Spleen (tissue), 11 donors: Measurements from ENCODE around the gene DRAP1. TPM values are rescaled to one million over a fixed set of nuclear protein-coding genes. Genes with fewer than 3 reads are reported as not detected.
A peak's percentile ranks its signal among the peaks of the same experiment; 100 is the strongest.

Experiments used
- DNase-seq: peaks from one replicate; pipeline ENCODE4 v3.0.0-alpha.2; 2020
- H3K27ac ChIP-seq, 8 donors: fragments of 200-600 bp; sonication (generic) in 7 of 8; 1 replicate in 4 of 8; 2 replicates in 4 of 8; pipeline versions ENCODE4 v1.5.0 to v1.8.0; 2016 to 2021; ENCODE audit warnings: inconsistent platforms in 4 of 8, mild to moderate bottlenecking in 4 of 8, moderate library complexity in 1 of 8
- H3K27me3 ChIP-seq, 7 donors: fragments of 200-600 bp; sonication (generic) in 6 of 7; replicated peaks in 1 of 7; 1 replicate in 4 of 7; 2 replicates in 3 of 7; pipeline versions ENCODE4 v1.5.0 to v1.8.0; 2016 to 2021; ENCODE audit warnings: inconsistent platforms in 3 of 7, mild to moderate bottlenecking in 1 of 7
- H3K36me3 ChIP-seq, 6 donors: fragments of 200-600 bp; sonication (generic) in 5 of 6; 1 replicate in 4 of 6; 2 replicates in 2 of 6; pipeline versions ENCODE4 v1.5.0 to v1.8.0; 2016 to 2021; ENCODE audit warnings: inconsistent platforms in 2 of 6
- H3K4me1 ChIP-seq, 6 donors: fragments of 200-600 bp; sonication (generic) in 5 of 6; 1 replicate in 3 of 6; 2 replicates in 3 of 6; pipeline versions ENCODE4 v1.5.0 to v1.8.0; 2016 to 2021; ENCODE audit warnings: inconsistent platforms in 3 of 6
- H3K4me3 ChIP-seq, 8 donors: fragments of 200-600 bp; sonication (generic) in 7 of 8; 1 replicate in 4 of 8; 2 replicates in 4 of 8; pipeline versions ENCODE4 v1.5.0 to v1.8.0; 2016 to 2021; ENCODE audit warnings: inconsistent platforms in 4 of 8, mild to moderate bottlenecking in 4 of 8, moderate library complexity in 2 of 8
- H3K9me3 ChIP-seq, 8 donors: fragments of 200-600 bp; sonication (generic) in 7 of 8; 1 replicate in 4 of 8; 2 replicates in 4 of 8; pipeline versions ENCODE4 v1.5.0 to v1.8.0; 2016 to 2021; ENCODE audit warnings: inconsistent platforms in 4 of 8
- POLR2A ChIP-seq, 3 donors: fragments of 450-650 bp; IDR thresholded peaks; one replicate each; pipeline ENCODE4 v1.5.1; 2017; ENCODE audit warnings: antibody characterized with exemption in 3 of 3, mild to moderate bottlenecking in 1 of 3
- POLR2AphosphoS5 ChIP-seq, 3 donors: sonication (generic); formaldehyde crosslinking; IDR thresholded peaks; one replicate each; pipeline ENCODE4 v1.5.1; 2017; ENCODE audit warnings: antibody characterized with exemption in 3 of 3
- WGBS, 5 donors: extraction: QIAGEN DNeasy Blood & Tissue Kit in 3 of 5; methylation state at CpG; one replicate each; pipeline versions ENCODE4 v1.1.5 to v1.1.7; 2013 to 2018; 5-methylcytosine and 5-hydroxymethylcytosine counted together
- intact Hi-C: fragments of 100-400 bp; cut with DNase I; formaldehyde crosslinking; loops from one replicate; pipeline ENCODE4 v1.15.0; 2023; ENCODE audit warnings: low total_unique reads
- polyA plus RNA-seq, 3 donors: library from polyadenylated mRNA; stranded (reverse); fragments of 200-250 nt; gene quantifications; one replicate each; pipeline ENCODE4 v1.2.1, GENCODE V29; 2013
- total RNA-seq, 7 donors: library from RNA; depleted of rRNA in 3 of 7; stranded (reverse); fragments of >200 nt in 3 of 7; fragmentation: NEBNext Ultra II Directional in 4 of 7; extraction: Animal tissue kit (Norgen Biotek cat#: 25700) in 4 of 7; gene quantifications; one replicate each; pipeline versions ENCODE4 v1.1.0 to v1.2.1, GENCODE V29; 2016 to 2021
- TF ChIP-seq, protein P1 (sequence below), 11 experiments: fragments of 200-600 bp in 7 of 11; fragments of 450-650 bp in 4 of 11; sonication (generic) in 4 of 11; IDR thresholded peaks in 8 of 11; conservative IDR thresholded peaks in 3 of 11; 1 replicate in 7 of 11; 2 replicates in 4 of 11; pipeline versions ENCODE4 v1.4.0 to v1.8.0; 2016 to 2021; ENCODE audit warnings: antibody characterized with exemption in 11 of 11, inconsistent platforms in 4 of 11, mild to moderate bottlenecking in 1 of 11
- donor health status: healthy with polysubstance abuse.
- donor health status: DM: no; HTN: no; CAD: no; lungs with moderate emphysema.
- donor health status: DM: no; HTN: no; CAD: no.
- donor health status: Bipolar disorder and iron deficiency.
- donor health status: healthy.
- donor health status: DM: no; HTN: no; CAD: no.
- donor health status: DM: yes; HTN: yes; CAD: no.

Gene DRAP1
- total and polyA plus RNA-seq, 10 donors: 58.3 to 123 (median 71.5) TPM

DNA sequence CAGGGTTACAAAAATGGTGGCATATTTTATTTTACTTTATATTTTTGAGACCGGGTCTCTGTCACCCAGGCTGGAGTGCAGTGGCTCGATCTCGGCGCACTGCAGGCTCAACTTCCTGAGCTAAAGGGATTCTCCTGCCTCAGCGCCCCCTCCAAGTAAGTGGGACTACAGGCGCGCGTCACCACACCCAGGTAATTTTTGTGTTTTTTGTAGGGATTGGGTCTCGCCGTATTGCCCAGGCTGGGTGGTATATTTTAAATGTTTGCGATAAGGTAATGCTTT lies 18.4 kb upstream of the DRAP1 start:
- intact Hi-C loops: no loop called here
- no peak for DNase-seq
- peaks cover 10 to 39% (median 25%) of the 10 kb centered on the region in 6 donors for H3K4me1 ChIP-seq
- TF ChIP-seq POLR2A (IDR thresholded peaks at IDR 0.05) (no peak), POLR2AphosphoS5 (IDR thresholded peaks at IDR 0.05) (no peak)
- TF ChIP-seq, protein P1, sequence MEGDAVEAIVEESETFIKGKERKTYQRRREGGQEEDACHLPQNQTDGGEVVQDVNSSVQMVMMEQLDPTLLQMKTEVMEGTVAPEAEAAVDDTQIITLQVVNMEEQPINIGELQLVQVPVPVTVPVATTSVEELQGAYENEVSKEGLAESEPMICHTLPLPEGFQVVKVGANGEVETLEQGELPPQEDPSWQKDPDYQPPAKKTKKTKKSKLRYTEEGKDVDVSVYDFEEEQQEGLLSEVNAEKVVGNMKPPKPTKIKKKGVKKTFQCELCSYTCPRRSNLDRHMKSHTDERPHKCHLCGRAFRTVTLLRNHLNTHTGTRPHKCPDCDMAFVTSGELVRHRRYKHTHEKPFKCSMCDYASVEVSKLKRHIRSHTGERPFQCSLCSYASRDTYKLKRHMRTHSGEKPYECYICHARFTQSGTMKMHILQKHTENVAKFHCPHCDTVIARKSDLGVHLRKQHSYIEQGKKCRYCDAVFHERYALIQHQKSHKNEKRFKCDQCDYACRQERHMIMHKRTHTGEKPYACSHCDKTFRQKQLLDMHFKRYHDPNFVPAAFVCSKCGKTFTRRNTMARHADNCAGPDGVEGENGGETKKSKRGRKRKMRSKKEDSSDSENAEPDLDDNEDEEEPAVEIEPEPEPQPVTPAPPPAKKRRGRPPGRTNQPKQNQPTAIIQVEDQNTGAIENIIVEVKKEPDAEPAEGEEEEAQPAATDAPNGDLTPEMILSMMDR (IDR thresholded peaks at IDR 0.05 in 8 of 11, conservative IDR thresholded peaks at IDR 0.05 in 3 of 11): no peak
- WGBS, 5 donors: 78 to 89% (median 84%) methylated on average over 11 of the region's 11 CpGs
- peak overlapping the region in 6 of 8 donors; percentile 39 to 83 (median 67) for H3K27ac ChIP-seq
- H3K9me3 ChIP-seq: no peaks in the 10 kb centered on the region
- H3K36me3 ChIP-seq: no peaks in the 10 kb centered on the region
- peaks cover 0 to 30% (median 13%) of the 10 kb centered on the region in 7 donors for H3K27me3 ChIP-seq
- peak overlapping the region in 5 of 8 donors; percentile 45 to 70 (median 57) for H3K4me3 ChIP-seq

DNA sequence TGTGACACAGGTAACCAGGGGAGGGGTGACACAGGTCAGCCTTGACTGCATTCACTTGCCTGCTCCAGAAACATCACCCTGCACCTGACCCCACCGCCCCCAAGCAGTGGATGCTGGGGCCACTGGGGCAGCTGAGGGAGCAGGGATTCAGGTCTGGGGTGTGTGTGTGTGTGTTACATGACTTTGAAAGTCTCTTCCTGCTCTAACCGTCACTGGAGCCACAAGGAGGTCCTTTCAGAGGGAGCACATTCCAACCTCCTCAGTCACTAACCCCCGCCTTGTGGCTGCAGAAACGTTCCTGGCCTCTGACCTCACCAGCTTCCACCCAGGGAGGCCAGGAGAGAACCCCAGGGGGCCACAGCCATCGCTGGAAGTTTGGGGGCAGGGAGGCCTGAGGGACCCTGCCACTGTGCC lies 16.2 kb upstream of the DRAP1 start:
- no peak overlapping the region for H3K4me3 ChIP-seq
- H3K9me3 ChIP-seq: no peaks in the 10 kb centered on the region
- no peak for TF ChIP-seq POLR2A (IDR thresholded peaks at IDR 0.05)
- TF ChIP-seq, protein P1 (IDR thresholded peaks at IDR 0.05 in 8 of 11, conservative IDR thresholded peaks at IDR 0.05 in 3 of 11): no peak
- TF ChIP-seq POLR2AphosphoS5 (IDR thresholded peaks at IDR 0.05): no peak
- no peaks in the 10 kb centered on the region for H3K36me3 ChIP-seq
- no peak for DNase-seq
- peaks cover 10 to 39% (median 25%) of the 10 kb centered on the region in 6 donors for H3K4me1 ChIP-seq
- H3K27ac ChIP-seq: no peak overlapping the region
- 16 to 32% (median 22%) methylated on average over 4 to 5 of the region's 5 CpGs for whole genome bisulfite sequencing, 5 donors
- intact Hi-C loops: no loop called here
- peaks cover 0 to 33% (median 13%) of the 10 kb centered on the region in 7 donors for H3K27me3 ChIP-seq

GRCh38 chr11:65903715-65904114 lies 15.5 kb upstream of the DRAP1 start:
- WGBS, 5 donors: 77 to 94% (median 84%) methylated on average over 8 of the region's 8 CpGs
- intact Hi-C loops: no loop called here
- no peak overlapping the region for H3K27ac ChIP-seq

DNA sequence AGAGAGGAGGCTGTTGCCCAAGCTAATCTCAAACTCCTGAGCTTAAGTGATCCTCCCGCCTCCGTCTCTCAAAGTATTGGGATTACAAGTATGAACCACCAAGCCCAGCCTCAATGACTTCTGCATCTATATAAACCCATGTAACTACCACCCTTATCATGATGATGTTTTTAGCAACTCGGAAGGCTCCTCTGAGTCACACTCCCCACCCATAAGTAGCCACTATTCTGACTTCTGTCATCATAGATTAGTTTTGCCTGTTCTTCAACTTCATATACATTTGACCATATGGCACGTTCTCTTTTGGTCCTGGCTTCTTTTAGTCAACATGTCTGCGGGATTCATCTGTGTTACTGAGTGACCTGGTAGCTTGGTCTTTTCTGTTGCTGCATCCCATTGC lies 12.6 kb upstream of the DRAP1 start:
- Histone ChIP-seq H3K4me3 (no peak overlapping the region), H3K36me3 (no peaks in the 10 kb centered on the region), H3K9me3 (no peaks in the 10 kb centered on the region), H3K4me1 (peaks cover 3 to 9% (median 5%) of the 10 kb centered on the region in 6 donors), H3K27ac (no peak overlapping the region), H3K27me3 (peaks cover 0 to 27% (median 0%) of the 10 kb centered on the region in 7 donors)
- intact Hi-C loops: no loop called here
- TF ChIP-seq POLR2A (IDR thresholded peaks at IDR 0.05): no peak
- TF ChIP-seq, protein P1 (IDR thresholded peaks at IDR 0.05 in 8 of 11, conservative IDR thresholded peaks at IDR 0.05 in 3 of 11): no peak
- TF ChIP-seq POLR2AphosphoS5 (IDR thresholded peaks at IDR 0.05): no peak
- 87 to 94% (median 88%) methylated on average over 5 of the region's 5 CpGs for WGBS, 5 donors
- no peak for DNase-seq

More at GRCh38 chr11:65903715-65904114, 15.5 kb upstream of the DRAP1 start:
- H3K9me3 ChIP-seq: no peaks in the 10 kb centered on the region
- no peak for DNase-seq
- no peaks in the 10 kb centered on the region for H3K36me3 ChIP-seq
- H3K4me3 ChIP-seq: no peak overlapping the region
- H3K27me3 ChIP-seq: peaks cover 0 to 34% (median 13%) of the 10 kb centered on the region in 7 donors
- no peak for TF ChIP-seq POLR2A (IDR thresholded peaks at IDR 0.05)
- no peak for TF ChIP-seq POLR2AphosphoS5 (IDR thresholded peaks at IDR 0.05)
- TF ChIP-seq, protein P1 (IDR thresholded peaks at IDR 0.05 in 8 of 11, conservative IDR thresholded peaks at IDR 0.05 in 3 of 11): no peak
- peaks cover 10 to 32% (median 22%) of the 10 kb centered on the region in 6 donors for H3K4me1 ChIP-seq
